GM21447 (cell line): ENCODE results near the gene COL26A1.
"Not testable (repeated sequence)": the region's sequence is repeated elsewhere in the genome, so short reads cannot be mapped to it uniquely, and the experiment has no call there.

Experiments used
- ATAC-seq: cut with Tn5 transposase; IDR thresholded peaks from one replicate; pipeline ENCODE4 v1.9.1; 2021; ENCODE audit not compliant: unreplicated experiment

The COL26A1 gene

DNA sequence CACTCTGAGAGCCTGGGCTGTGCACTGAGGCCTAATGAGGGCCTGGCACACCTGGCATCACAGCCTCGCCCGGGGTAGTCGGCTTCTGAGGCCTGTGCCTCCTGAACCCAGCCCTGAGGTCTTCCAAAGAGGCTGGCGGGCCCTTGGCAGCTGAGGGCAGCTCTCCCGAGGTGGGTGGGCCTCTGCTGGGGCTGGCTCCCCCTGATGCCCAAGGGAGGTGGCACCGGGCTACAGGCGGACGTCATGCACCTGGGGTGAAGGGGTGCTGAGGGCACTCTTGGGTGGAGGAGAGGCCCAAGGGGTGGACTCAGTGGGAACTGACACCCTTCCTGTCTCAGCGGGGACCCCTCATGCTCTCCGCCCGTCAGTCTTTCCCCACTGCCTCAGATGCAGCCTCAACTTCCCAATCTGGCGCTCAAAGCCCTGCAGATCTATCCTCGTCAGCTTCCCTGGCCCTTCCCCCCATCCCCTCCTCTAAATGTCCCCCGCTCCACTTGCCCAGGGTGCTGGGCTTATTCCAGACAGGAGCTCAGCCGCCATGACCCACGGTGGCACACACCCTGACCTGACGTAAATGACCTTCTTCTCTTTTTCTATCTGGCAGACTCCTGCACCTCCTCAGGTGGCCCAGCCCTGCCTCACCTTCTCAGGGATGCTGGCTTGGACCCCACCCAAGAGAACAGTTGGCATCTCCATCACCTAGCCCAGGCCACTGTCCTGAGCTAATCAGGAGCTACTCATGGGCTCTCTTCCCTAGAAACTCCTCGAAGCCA, 228.2 kb downstream of the COL26A1 start:
- no peak for ATAC-seq

DNA sequence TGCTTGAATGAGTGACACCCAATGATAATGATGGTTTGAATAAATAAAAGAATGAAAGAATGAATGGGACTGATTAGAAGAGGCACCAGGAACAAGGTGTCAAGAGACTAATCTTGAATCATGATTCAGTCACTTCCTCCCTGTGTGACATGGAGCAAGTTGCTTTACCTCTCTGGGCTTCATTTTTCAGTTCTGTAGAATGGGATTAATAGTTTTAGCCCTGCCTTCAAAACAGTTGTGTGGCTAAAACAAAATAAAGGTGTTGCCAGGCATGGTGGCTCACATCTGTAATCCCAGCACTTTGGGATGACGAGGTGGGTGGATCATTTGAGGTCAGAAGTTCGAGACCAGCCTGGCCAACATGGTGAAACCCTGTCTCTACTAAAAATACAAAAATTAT, 228.8 kb downstream of the COL26A1 start:
- ATAC-seq: no peak

DNA sequence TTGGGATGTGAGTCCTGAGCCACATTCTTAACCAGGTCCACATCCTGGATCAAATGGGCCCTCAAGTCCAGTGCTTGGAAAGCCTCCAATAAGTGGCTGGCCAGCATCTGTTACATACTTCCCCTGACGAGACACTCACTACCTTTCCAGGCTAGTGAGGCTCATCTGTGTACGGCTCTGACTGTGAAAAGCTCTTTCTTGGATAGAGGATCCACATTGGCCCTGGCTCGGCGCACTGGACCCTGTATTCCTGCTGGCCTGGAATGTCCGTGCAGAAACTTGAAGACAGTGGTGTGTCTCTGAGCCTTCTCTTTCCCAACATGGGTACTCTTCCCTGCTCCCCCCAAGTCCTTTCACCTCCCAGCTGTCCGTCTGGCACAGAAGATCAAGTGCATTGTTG, 230.9 kb downstream of the COL26A1 start:
- ATAC-seq: no peak

DNA sequence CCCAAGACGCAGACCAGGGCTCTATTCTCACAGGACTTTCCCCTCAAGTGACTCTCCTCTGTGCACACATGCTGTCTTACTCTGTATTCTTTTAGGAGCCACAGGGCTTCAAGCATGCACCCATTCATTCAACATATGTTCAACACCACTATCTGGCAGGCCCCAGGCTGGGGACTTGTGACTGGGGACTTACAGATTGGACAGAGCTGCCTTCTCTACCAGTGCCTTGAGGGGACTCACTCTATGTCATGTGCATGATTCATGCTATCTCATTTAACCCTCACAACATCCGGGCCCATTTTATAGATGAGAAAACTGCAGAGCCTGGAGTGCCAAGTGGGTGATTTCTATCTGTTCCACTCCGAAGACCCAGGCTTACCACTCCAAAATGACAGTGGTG, 232.1 kb downstream of the COL26A1 start:
- no peak for ATAC-seq

DNA sequence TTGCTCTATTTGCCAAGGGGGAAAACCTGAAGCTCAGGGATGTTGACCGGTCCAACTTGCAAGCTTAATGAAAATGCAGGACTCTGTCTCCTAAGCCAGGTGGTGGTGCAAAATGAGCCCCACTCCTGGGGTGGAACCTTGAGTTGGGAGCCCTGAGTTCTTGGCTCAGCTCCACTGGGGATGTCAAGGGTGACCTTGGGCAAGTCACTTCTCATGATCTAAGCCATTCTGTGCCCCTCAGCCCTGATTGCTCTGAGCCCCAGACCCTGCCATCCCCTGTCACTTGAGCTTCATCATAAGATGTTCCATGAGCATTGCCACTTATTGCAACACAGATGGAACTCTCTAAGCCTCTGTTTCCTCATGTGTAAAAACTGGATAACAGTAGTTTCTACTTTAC, 232.6 kb downstream of the COL26A1 start:
- ATAC-seq: no peak

DNA sequence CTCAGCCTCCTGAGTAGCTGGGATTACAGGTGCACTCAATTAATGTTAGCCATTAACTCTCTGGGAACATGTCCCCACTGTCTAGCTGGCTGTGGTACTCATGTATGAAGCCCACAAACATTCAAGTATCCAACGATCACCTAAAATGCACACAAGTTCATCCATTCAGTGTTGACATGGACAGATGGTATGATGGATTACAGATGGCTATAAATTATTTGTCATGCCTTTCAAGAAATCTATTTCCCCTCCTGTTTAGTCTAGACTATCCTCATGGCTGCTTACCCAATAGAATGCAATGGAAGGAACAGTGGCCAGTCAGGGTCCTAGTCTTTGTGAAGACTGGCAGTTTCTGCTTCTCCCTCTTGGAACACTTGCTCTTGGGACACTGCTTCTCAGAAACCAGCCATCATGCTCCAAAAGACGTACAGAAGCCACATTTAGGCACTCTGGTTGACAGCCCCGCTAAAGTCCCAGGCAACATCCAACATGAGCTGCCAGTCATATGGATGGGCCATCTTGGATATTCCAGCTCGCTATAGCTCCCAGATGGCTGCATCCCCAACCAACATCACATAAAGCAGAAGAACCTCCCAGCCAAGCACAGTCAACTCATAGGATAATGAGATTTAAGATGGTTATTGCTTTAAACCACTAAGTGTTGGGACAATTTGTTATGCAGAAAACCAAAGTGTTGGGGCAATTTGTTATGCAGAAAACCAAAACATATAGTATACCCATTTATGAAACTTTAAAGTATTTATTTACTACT, 233.3 kb downstream of the COL26A1 start:
- no peak for ATAC-seq

DNA sequence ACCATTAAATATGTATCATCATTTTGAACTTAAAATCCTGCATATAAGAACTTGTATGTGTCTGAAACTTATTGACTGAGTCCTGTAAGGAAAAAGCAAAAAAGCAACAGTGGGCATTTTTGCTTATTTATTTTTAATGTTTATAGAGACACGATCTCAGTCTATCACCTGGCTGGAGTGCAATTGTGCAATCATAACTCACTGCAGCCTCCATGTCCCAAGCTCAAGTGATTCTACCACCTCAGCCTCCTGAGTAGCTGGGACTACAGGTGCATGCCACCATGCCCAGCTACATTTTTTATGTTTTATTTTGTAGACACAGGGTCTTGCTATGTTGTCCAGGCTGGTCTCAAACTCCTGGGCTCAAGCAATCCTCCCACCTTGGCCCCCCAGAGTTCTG, 234.2 kb downstream of the COL26A1 start:
- ATAC-seq: no peak

DNA sequence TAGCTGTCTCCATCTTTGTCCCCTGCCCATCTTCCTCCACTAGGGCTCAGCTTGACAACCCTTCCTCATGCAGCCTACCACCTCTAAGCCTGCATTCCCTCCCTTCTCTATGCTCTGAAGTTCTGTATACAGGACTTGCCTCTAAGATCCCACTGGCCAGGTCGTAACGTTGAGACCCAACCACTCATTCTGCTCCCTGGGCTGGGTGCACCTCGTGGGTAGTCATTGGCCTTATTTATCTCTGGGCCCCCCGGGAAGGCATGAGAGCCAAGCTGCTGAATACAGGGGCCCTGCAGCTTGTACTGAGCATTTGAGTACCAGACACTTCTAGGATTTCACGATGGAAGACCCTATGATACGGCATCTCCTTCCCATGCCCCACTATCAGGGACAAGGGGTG, 235.3 kb downstream of the COL26A1 start:
- ATAC-seq: no peak

DNA sequence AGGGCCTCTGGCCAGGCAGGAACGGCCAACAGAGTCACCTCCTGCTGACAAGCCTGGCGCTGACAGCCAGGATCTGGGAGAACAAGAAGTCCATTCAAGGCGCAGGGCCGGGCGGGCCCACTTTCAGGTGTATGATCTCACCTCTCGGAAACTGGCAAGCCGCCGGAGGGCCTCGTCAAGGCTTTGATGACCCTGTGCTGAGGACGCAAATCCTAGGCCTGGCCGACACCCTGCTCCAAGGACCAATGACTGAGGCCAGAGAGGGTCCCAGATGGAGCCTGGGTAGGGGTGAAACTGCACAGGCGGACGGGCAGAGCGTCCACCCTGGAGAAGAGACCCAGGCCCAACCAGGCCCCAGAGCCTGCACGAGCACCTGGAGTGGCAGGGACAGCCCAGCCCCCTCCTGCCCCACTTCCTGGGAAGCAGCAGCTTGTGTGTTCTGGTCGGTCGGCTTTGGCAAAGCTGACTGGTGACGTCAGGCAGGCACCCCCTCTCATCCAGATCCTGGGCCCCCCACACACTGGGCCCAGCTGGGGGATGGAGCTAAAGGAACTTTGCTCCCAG, 235.8 kb downstream of the COL26A1 start:
- no peak for ATAC-seq

DNA sequence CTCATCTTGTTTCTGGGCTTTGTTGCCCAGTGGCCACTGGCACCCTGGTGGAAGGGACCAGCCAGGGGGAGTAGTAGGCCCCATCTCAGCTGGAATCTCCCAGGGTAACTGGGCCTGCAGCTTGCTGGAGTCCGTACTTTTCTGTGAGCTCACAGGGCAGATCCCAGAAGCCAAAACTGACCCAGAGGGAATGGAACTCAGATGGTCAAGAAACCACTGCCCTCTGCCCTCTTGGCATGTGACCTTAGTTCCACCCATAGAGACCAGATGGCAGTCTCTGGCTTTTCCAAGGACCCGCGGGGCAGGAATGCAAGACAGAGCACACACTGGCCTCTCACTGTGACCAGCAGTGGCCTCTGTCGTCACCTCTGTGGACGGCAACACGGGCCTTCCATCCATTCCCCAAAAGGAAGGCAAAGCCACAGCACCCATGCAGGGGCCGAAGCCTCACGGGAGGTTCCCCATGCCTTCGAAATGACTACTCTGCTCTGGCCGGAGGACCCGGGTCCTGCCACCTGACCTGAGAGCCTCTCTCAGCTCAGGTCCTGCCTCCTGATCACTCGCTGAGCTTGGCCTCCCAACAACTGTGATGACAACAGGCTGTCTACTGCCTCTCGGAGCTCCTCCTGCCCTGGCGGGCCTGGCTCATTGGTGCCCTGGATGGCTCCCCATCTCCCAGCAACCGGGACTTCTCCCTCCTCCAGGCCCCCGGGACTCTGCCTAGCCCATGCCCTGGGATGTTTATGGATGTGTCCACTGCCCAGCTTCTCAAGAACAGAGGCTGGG, 236.5 kb downstream of the COL26A1 start:
- no peak for ATAC-seq

DNA sequence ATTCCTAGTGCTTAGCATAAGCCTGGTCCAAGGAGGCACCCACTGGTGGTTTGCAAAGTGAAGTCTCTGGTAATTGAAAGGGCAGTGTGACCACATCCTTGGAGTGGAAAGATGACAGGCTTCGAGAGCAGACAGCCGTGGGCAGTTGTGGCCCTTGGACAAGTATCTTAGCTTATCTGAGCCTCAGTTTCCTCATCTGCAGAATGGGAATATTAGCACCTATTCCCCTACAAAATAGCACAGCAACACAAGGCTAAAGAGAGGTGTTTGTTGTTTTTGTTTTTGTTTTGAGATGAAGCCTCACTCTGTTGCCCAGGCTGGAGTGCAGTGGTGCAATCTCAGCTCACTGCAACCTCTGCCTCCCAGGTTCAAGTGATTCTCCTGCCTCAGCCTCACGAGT, 237.1 kb downstream of the COL26A1 start:
- ATAC-seq: no peak

DNA sequence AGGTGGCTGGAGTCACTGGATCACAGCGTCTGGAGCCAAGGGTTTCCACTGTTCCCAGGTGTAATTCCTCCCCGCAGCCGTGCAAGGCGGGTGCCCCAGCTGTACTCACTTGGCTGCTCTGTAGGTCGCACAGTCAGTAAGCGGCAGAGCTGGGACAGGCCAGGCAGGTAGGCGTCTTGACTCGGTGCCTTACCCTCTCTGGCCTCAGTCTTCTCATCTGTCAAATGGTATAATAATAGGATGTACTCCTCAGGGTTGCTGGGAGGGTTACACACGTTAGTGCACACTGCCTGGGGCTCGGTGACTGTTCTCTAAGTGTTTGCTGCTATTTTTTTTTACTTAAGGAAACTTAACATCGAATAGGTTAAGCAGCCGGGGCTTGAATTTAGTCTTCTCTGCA, 239.4 kb downstream of the COL26A1 start:
- ATAC-seq: no peak

DNA sequence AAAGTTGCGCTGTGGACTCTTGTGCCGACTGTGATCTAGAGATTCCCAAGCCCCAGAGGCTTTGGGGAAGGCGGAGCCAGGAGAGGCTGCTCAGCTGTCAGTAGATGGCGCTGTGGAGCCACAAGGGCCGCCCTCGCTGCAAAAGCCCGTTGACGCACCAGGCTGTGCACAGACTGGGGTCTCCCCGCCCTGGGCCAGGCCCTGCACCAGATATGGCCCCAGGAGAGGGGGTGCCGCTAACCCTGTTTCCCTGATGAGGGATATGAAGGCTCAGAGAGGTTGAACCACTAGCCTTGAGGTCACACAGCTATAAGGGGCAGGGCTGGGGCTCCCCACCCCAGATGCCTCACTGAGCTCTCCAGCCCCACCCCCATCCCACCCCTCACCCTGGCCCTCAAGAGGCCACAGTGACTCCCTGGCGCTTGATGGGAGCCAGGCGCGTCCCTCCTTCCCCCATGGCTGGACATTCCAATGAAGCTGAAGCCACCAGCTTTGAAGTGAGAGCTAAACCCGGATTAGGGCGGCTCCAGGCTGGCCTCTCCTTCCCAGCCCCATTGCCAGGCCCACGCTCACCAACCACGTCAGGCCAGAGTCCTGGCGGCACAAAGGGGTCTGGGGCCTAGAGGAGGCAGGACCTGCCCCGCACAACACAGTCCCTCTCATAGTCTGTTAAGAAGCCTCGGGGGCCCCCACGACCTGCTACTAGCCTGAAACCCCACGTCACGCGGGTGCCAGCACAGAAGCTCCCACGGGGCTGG, 240.0 kb downstream of the COL26A1 start:
- no peak for ATAC-seq

DNA sequence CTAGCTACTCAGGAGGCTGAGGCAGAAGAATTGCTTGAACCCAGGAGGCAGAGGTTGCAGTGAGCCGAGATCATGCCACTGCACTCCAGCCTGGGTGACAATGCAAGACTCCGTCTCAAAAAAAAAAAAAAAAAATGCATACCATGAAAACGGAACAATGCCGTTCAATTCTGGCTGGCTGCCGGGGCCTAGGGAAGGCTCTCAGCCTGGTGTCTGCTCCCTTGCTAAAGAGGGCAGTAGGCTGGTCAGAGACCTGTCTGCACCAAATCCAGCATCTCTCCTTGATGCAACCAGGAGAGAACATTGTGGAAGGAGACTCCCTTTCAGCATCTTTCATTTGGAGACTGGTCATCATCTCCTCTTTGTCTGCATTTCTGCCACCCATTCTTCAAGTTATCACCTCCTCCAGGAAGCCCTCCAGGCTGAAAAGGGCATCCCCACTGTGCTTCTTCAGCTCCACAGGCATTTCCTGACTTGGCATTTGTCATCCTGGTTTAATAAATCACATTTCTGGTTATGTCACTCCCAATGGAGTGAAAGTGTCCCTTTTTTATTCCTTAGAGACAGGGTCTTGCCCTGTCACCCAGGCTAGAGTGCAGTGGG, 241.8 kb downstream of the COL26A1 start:
- no peak for ATAC-seq

DNA sequence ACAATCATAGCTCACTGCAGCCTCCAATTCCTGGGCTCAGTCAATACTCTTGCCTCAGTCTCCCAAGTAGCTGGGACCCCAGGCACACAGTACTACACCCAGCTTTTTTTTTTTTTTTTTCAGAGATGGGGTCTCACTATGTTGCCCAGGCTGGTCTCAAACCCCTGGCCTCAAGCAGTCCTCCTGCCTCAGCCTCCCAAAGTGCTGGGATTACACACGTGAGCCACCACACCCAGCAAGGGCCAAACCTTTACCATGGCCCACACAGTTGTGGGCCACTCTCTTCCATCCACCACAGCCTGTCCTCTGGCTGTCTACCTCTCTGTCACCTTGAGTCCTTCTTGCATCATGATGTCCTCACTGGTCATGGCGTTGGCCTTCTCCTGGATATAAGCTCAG, 242.3 kb downstream of the COL26A1 start:
- not testable (repeated sequence) for ATAC-seq

DNA sequence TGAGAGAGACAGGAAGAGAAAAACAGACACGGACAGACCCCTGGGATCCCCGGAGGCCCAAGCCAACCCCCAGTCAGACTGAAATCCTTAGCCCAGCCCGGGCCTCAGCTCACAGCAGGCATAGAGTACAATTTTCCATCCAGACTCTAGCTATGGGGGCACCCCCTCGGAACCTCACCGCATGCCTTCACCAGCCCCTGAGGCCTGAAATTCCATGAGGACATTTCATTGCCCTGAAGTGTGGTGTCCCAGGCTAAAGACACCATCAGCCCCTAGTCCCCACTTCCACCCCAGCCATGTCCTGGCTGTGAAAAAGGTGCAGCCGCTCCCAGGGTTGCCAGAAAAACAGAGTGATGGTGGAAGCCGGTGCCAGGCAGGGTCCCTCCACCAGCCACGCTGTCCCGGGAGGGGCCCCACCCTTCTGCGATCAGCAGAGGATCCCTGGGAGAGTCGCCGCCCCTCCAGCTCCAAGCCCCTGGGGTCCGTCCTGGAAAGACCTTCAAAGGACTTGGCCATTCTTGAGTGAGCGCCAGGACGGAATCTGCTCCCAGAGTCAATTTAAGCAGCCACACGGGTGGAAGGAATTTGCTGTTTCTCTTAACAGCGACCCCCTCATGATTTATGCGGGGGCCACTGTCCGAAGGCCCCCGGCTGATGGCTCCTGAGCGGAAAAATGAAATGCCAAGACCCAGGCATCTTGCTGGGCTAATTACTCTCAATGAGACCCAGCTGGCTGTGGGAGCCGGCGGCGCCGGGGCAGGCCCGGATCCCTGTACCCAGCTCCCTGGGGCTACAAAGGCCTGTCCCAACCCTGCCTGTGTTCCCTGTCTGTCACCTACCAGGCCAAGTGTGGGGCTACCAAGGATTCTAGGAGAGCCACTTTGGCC, 243.2 kb downstream of the COL26A1 start:
- no peak for ATAC-seq

DNA sequence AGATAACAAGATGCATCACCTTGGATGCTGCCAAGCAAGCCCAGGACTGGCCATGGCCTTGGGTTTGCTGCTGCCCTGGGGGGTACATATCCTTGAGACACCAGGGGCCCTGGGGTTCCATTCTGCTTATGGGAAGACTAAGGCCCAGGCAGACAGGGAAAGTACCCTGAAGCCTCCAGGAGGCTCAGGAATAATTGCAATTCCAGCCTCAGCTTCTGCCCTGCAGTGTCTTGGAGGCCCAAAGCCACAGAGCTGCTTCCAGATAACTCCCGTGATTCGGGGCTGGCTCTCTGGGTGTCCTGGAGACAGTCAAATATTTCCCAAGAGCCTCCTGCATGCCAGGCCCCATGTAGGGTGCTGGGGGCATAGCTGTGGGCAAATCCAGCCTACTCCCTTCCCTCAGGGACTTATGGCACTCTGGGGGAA, 243.8 kb downstream of the COL26A1 start:
- no peak for ATAC-seq
